H1 (cell line): ENCODE measurements around the gene ZBTB40. TPM values are rescaled to one million over a fixed set of nuclear protein-coding genes. Genes with fewer than 3 reads are reported as not detected.

Experiments used
- CTCF ChIA-PET: fragments of 300-600 bp; sonication (Branson Sonifier 250); formaldehyde crosslinking; loops from one replicate; lab custom pipeline; 2021; ENCODE audit not compliant: partially characterized antibody; lab: Charles Lee
- POLR2A ChIA-PET: fragments of 300-600 bp; sonication (Branson Sonifier 250); formaldehyde crosslinking; loops from one replicate; lab custom pipeline; 2021; ENCODE audit warnings: inconsistent platforms; ENCODE audit not compliant: partially characterized antibody; lab: Charles Lee
- DNase-seq, 2 experiments: peaks; one replicate each; pipeline versions ENCODE4 v3.0.0 to v3.0.0-alpha.2; 2010 to 2022; ENCODE audit warnings: low spot score in 2 of 2, low read depth in 1 of 2, mixed read lengths in 1 of 2
- FAIRE-seq: peaks from 2 replicates; lab custom pipeline; 2011; peaks lifted over from hg19 to GRCh38; lab: Jason Lieb, UNC
- H2AFZ ChIP-seq: 2 replicates; pipeline ENCODE4 v1.8.1; 2012; ENCODE audit warnings: low read length, inconsistent platforms
- H2AK5ac ChIP-seq: 2 replicates; pipeline ENCODE4 v1.6.1; 2013; ENCODE audit warnings: low read depth, low read length
- H2BK120ac ChIP-seq: replicated peaks from 2 replicates; pipeline ENCODE3; 2013; ENCODE audit warnings: low read depth, low read length, inconsistent platforms
- H2BK12ac ChIP-seq: 2 replicates; pipeline ENCODE4 v1.6.1; 2013; ENCODE audit warnings: low read depth, low read length
- H2BK15ac ChIP-seq: 2 replicates; pipeline ENCODE4 v1.6.1; 2013; ENCODE audit warnings: low read length
- H2BK20ac ChIP-seq: 2 replicates; pipeline ENCODE4 v1.6.1; 2013; ENCODE audit warnings: low read length
- H2BK5ac ChIP-seq: 2 replicates; pipeline ENCODE4 v1.6.1; 2013; ENCODE audit warnings: low read depth, low read length
- H3K14ac ChIP-seq: 2 replicates; pipeline ENCODE4 v1.6.1; 2013; ENCODE audit warnings: inconsistent platforms; ENCODE audit not compliant: insufficient read length
- H3K18ac ChIP-seq: 2 replicates; pipeline ENCODE4 v1.6.1; 2013; ENCODE audit warnings: low read length; ENCODE audit errors: extremely low read depth
- H3K23ac ChIP-seq: 2 replicates; pipeline ENCODE4 v1.6.1; 2013; ENCODE audit warnings: inconsistent platforms; ENCODE audit not compliant: insufficient read length
- H3K23me2 ChIP-seq: 2 replicates; pipeline ENCODE4 v1.6.1; 2013; ENCODE audit warnings: low read depth, low read length
- H3K27ac ChIP-seq: 2 replicates; pipeline ENCODE4 v1.6.1; 2011; ENCODE audit warnings: low read depth, low read length, inconsistent platforms
- H3K27me3 ChIP-seq, 4 experiments: replicated peaks in 1 of 4; 1 replicate in 1 of 4; 2 replicates in 3 of 4; pipeline versions ENCODE4 v1.6.1 to v1.8.1; 2011 to 2013; ENCODE audit warnings: low read length in 3 of 4, mild to moderate bottlenecking in 3 of 4, inconsistent platforms in 2 of 4, mixed read lengths in 2 of 4, moderate library complexity in 1 of 4; ENCODE audit not compliant: control insufficient read depth in 3 of 4, insufficient read depth in 3 of 4; ENCODE audit errors: extremely low read depth in 1 of 4
- H3K36me3 ChIP-seq, 4 experiments: 2 replicates each; pipeline versions ENCODE4 v1.6.1 to v1.8.1; 2011 to 2013; ENCODE audit warnings: mild to moderate bottlenecking in 4 of 4, low read length in 3 of 4, moderate library complexity in 2 of 4, control low read depth in 1 of 4, inconsistent platforms in 1 of 4; ENCODE audit not compliant: insufficient read depth in 4 of 4, control insufficient read depth in 2 of 4
- H3K4ac ChIP-seq: replicated peaks from 2 replicates; pipeline ENCODE3; 2013; ENCODE audit warnings: low read length, low read depth, mixed read lengths, inconsistent platforms; ENCODE audit not compliant: insufficient read length
- H3K4me1 ChIP-seq, 4 experiments: replicated peaks in 1 of 4; 1 replicate in 1 of 4; 2 replicates in 3 of 4; pipeline versions ENCODE4 v1.6.1 to v1.8.1; 2011 to 2013; ENCODE audit warnings: low read length in 3 of 4, inconsistent platforms in 2 of 4, mixed read lengths in 1 of 4; ENCODE audit not compliant: insufficient read depth in 4 of 4, control insufficient read depth in 3 of 4
- H3K4me2 ChIP-seq, 2 experiments: 2 replicates each; pipeline versions ENCODE4 v1.6.1 to v1.8.1; 2011 to 2013; ENCODE audit warnings: low read depth in 2 of 2, low read length in 2 of 2, control low read depth in 1 of 2, inconsistent platforms in 1 of 2, mild to moderate bottlenecking in 1 of 2; ENCODE audit not compliant: insufficient read depth in 1 of 2
- H3K4me3 ChIP-seq, 4 experiments: fragments of 200-600, 300-600 bp in 1 of 4; sonication (generic), shearing (Covaris generic), sonication (Bioruptor Twin) in 1 of 4; 2 replicates each; pipeline versions ENCODE4 v1.5.1 to v1.8.1; 2011 to 2016; ENCODE audit warnings: low read length in 4 of 4, low read depth in 3 of 4, control low read depth in 2 of 4, inconsistent platforms in 2 of 4, mild to moderate bottlenecking in 2 of 4, mixed read lengths in 1 of 4, moderate library complexity in 1 of 4; ENCODE audit not compliant: insufficient read depth in 2 of 4; ENCODE audit errors: extremely low read depth in 1 of 4
- H3K56ac ChIP-seq: replicated peaks from 2 replicates; pipeline ENCODE3; 2013; ENCODE audit warnings: low read depth, mild to moderate bottlenecking, mixed read lengths, low read length, inconsistent platforms; ENCODE audit not compliant: insufficient read length
- H3K79me1 ChIP-seq: 2 replicates; pipeline ENCODE4 v1.6.1; 2013; ENCODE audit warnings: low read depth, low read length, control low read depth
- H3K79me2 ChIP-seq, 2 experiments: 2 replicates each; pipeline versions ENCODE4 v1.6.1 to v1.8.1; 2012 to 2013; ENCODE audit warnings: low read length in 2 of 2, mild to moderate bottlenecking in 2 of 2, inconsistent platforms in 1 of 2; ENCODE audit not compliant: insufficient read depth in 2 of 2, control insufficient read depth in 1 of 2
- H3K9ac ChIP-seq, 4 experiments: replicated peaks in 1 of 4; 1 replicate in 1 of 4; 2 replicates in 3 of 4; pipeline versions ENCODE4 v1.6.1 to v1.8.1; 2011 to 2013; ENCODE audit warnings: low read depth in 3 of 4, low read length in 3 of 4, control low read depth in 2 of 4, mild to moderate bottlenecking in 2 of 4, moderate library complexity in 2 of 4, inconsistent platforms in 1 of 4; ENCODE audit errors: extremely low read depth in 1 of 4
- H3K9me3 ChIP-seq, 2 experiments: 2 replicates each; pipeline versions ENCODE4 v1.6.1 to v1.8.1; 2012 to 2013; ENCODE audit warnings: mild to moderate bottlenecking in 2 of 2, moderate library complexity in 2 of 2, control low read depth in 1 of 2, inconsistent platforms in 1 of 2, low read depth in 1 of 2, low read length in 1 of 2, mixed read lengths in 1 of 2; ENCODE audit not compliant: insufficient read depth in 2 of 2
- H4K20me1 ChIP-seq, 2 experiments: replicated peaks in 1 of 2; 2 replicates each; pipeline versions ENCODE3 to v1.8.1; 2011 to 2013; ENCODE audit warnings: inconsistent platforms in 2 of 2, low read length in 2 of 2, mild to moderate bottlenecking in 1 of 2; ENCODE audit not compliant: insufficient read depth in 2 of 2, control insufficient read depth in 1 of 2
- H4K5ac ChIP-seq: 2 replicates; pipeline ENCODE4 v1.6.1; 2013; ENCODE audit warnings: low read length, low read depth, mixed read lengths, inconsistent platforms; ENCODE audit not compliant: insufficient read length
- H4K8ac ChIP-seq: 2 replicates; pipeline ENCODE4 v1.8.0; 2013; ENCODE audit warnings: mild to moderate bottlenecking, moderate library complexity, low read length, inconsistent platforms; ENCODE audit not compliant: insufficient read depth; ENCODE audit errors: extremely low read depth
- H4K91ac ChIP-seq: replicated peaks from 2 replicates; pipeline ENCODE3; 2013; ENCODE audit warnings: low read length, mixed read lengths, inconsistent platforms; ENCODE audit not compliant: insufficient read length
- CBX5 ChIP-seq: fragments of 300-800, 300-1000 bp; sonication (generic); IDR thresholded peaks from 2 replicates; pipeline ENCODE4 v1.7.1; 2016; ENCODE audit warnings: antibody characterized with exemption, low read length, low read depth
- GTF2F1 ChIP-seq: IDR thresholded peaks from 2 replicates; pipeline ENCODE4 v1.6.1; 2012; ENCODE audit warnings: low read depth, low read length, improper control_type of control experiment, borderline replicate concordance
- POLR2A ChIP-seq, 2 experiments: IDR thresholded peaks; 1 replicate in 1 of 2; 2 replicates in 1 of 2; pipeline ENCODE4 v1.6.1; 2011; ENCODE audit warnings: low read depth in 2 of 2, low read length in 2 of 2, mild to moderate bottlenecking in 2 of 2; ENCODE audit errors: control extremely low read depth in 1 of 2
- RFX5 ChIP-seq: IDR thresholded peaks from 2 replicates; pipeline ENCODE4 v1.6.1; 2011; ENCODE audit warnings: low read depth, low read length, improper control_type of control experiment, borderline replicate concordance
- WGBS, 2 experiments: shearing (Covaris generic) in 1 of 2; methylation state at CpG; one replicate each; pipeline versions ENCODE4 v1.1.6 to v1.1.7; 2013 to 2015; ENCODE audit warnings: low lambda C conversion rate in 2 of 2, mixed read lengths in 2 of 2, inconsistent platforms in 1 of 2, low coverage in 1 of 2, missing lambda C conversion rate in 1 of 2; ENCODE audit not compliant: insufficient replicate concordance in 2 of 2, insufficient coverage in 1 of 2, insufficient read length in 1 of 2; ENCODE audit errors: extremely low coverage in 1 of 2, missing lambda C conversion rate in 1 of 2; 5-methylcytosine and 5-hydroxymethylcytosine counted together
- polyA plus RNA-seq, 7 experiments: library from polyadenylated mRNA; depleted of rRNA in 3 of 7; stranded (reverse) in 5 of 7; unstranded in 2 of 7; fragments of >200 nt in 5 of 7; fragments of 200-250 nt in 2 of 7; gene quantifications; 1 replicate in 5 of 7; 2 replicates in 1 of 7; 4 replicates in 1 of 7; pipeline versions ENCODE4 v1.2.1 to v1.2.3, GENCODE V29; 2011 to 2013; ENCODE audit warnings: missing spikeins in 2 of 7, mixed read lengths in 2 of 7
- total RNA-seq: library from RNA; stranded (reverse); fragmentation: NEBNext Ultra II Directional; extraction: Animal tissue kit (Norgen Biotek cat#: 25700); gene quantifications from 2 replicates; pipeline ENCODE4 v1.2.1, GENCODE V29; 2021
- TF ChIP-seq, protein P1 (sequence below): IDR thresholded peaks from 2 replicates; pipeline ENCODE4 v1.6.1; 2011; ENCODE audit warnings: low read length, improper control_type of control experiment

The ZBTB40 gene
- total and polyA plus RNA-seq, 2 of the 8 experiments (the other 6 are each of a cell fraction or from before 2014, with no cell fraction given) = 3.1 to 19.3 TPM

DNA sequence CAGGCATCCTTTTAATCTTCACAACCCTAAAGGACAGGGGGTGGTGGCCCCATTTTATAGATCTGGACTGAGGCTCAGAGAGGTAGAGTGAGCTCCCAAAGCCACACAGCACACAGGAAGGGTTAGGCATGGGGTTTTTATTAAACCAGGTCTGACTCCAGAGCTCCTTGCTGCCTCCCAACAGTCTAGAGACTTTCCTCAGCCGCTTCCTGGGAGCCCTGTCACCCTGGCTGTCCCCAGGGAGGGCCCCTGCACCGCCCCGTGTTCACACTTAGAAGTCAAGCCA is 103.7 kb downstream of the ZBTB40 start:
- Histone ChIP-seq H3K9ac (no peak overlapping the region), H3K23ac (no peak overlapping the region), H3K36me3 (no peaks in the 10 kb centered on the region), H3K56ac (no peak overlapping the region), H4K91ac (no peak overlapping the region), H3K4me2 (peak overlapping the region in 1 of 2 experiments; percentile 55; a peak in 2 of 4 replicates), H3K27me3 (peaks cover 0 to 2% (median 0%) of the 10 kb centered on the region in 4 experiments; a peak in 2 of 7 replicates), H3K14ac (no peak overlapping the region), H2BK12ac (no peak overlapping the region), H2BK5ac (no peak overlapping the region), H3K9me3 (no peaks in the 10 kb centered on the region), H4K5ac (no peak overlapping the region), H3K4ac (no peak overlapping the region), H2AK5ac (no peak overlapping the region), H3K79me1 (no peaks in the 10 kb centered on the region), H2BK120ac (no peak overlapping the region), H4K20me1 (no peaks in the 10 kb centered on the region), H2BK20ac (peak overlapping the region; percentile 34; the same call in 1 of the 2 replicates), H2BK15ac (no peak overlapping the region), H3K4me3 (no peak overlapping the region), H3K18ac (no peak overlapping the region), H3K4me1 (peaks cover 0 to 36% (median 19%) of the 10 kb centered on the region in 4 experiments; a peak in 6 of 7 replicates), H3K23me2 (peaks cover 3% of the 10 kb centered on the region; the same call in 1 of the 2 replicates), H4K8ac (no peak overlapping the region), H2AFZ (no peak overlapping the region), H3K79me2 (no peaks in the 10 kb centered on the region), H3K27ac (no peak overlapping the region)
- ChIA-PET POLR2A (interaction anchor here (0.8 to 1.6 kb wide), 2 partner anchors 9 to 31 kb away, joined by 3 read pairs; no protein-coding TSS in a partner anchor), CTCF (interaction anchor here (1.8 to 6.5 kb wide), 2 partner anchors 12 to 86 kb away, joined by 6 to 39 read pairs; partner anchors contain the start of gene C1QC)
- WGBS, 2 experiments = 93% methylated on average over 3 of the region's 3 CpGs; no CpG with 5 or more reads in 1 of the 2 experiments
- DNase-seq = no peak
- no peak for FAIRE-seq
- TF ChIP-seq, protein P1, sequence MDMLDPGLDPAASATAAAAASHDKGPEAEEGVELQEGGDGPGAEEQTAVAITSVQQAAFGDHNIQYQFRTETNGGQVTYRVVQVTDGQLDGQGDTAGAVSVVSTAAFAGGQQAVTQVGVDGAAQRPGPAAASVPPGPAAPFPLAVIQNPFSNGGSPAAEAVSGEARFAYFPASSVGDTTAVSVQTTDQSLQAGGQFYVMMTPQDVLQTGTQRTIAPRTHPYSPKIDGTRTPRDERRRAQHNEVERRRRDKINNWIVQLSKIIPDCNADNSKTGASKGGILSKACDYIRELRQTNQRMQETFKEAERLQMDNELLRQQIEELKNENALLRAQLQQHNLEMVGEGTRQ = no peak
- TF ChIP-seq CBX5 (no peak), GTF2F1 (no peak), POLR2A (IDR thresholded peaks at IDR 0.05; ENCODE audit: control extremely low read depth in 1 of 2, low read depth in 2 of 2, low read length in 2 of 2) (no peak), RFX5 (no peak)
